GM06990 (cell line): ENCODE data around the gene ING3.
"Not testable (repeated sequence)": the region's sequence is repeated elsewhere in the genome, so short reads cannot be mapped to it uniquely, and the experiment has no call there.

Experiments
- DNase-seq: peaks from one replicate; pipeline ENCODE4 v3.0.0-alpha.2; 2011; ENCODE audit not compliant: insufficient read length; ENCODE audit errors: extremely low read depth
- H3K27me3 ChIP-seq: replicated peaks from 2 replicates; pipeline ENCODE4 v1.6.0; 2011; ENCODE audit warnings: low read length; ENCODE audit not compliant: control insufficient read depth, insufficient read depth
- H3K36me3 ChIP-seq: 2 replicates; pipeline ENCODE4 v1.5.1; 2011; ENCODE audit warnings: low read length; ENCODE audit not compliant: control insufficient read depth, insufficient read depth
- H3K4me3 ChIP-seq: replicated peaks from 2 replicates; pipeline ENCODE4 v1.5.1; 2011; ENCODE audit warnings: low read depth, mild to moderate bottlenecking, control low read depth, low read length
- CTCF ChIP-seq: IDR thresholded peaks from 2 replicates; pipeline ENCODE4 v1.5.1; 2011; ENCODE audit warnings: low read length, control low read depth, mild to moderate bottlenecking, inconsistent platforms; ENCODE audit not compliant: insufficient read depth, poor library complexity, severe bottlenecking

ING3 gene

GRCh38 chr7:121002757-121003200 lies 52.2 kb downstream of the ING3 start:
- H3K36me3 ChIP-seq: no peaks in the 10 kb centered on the region
- no peak overlapping the region for H3K4me3 ChIP-seq
- H3K27me3 ChIP-seq: peaks cover 1% of the 10 kb centered on the region; the same call in 1 of the 2 replicates
- DNase-seq: no peak
- no peak for TF ChIP-seq CTCF

- no peak for TF ChIP-seq CTCF
- H3K4me3 ChIP-seq: no peak overlapping the region
- H3K27me3 ChIP-seq: peaks cover 1% of the 10 kb centered on the region; the same call in 1 of the 2 replicates
- no peaks in the 10 kb centered on the region for H3K36me3 ChIP-seq
- DNase-seq: no peak
Observed at GRCh38 chr7:121003986-121004685, 53.6 kb downstream of the ING3 start.

GRCh38 chr7:121005058-121005457 lies 54.5 kb downstream of the ING3 start:
- not testable (repeated sequence) for H3K4me3 ChIP-seq, DNase-seq, H3K27me3 ChIP-seq, H3K36me3 ChIP-seq

GRCh38 chr7:121005996-121006584 lies 55.5 kb downstream of the ING3 start:
- DNase-seq: no peak
- H3K4me3 ChIP-seq: no peak overlapping the region
- TF ChIP-seq CTCF: no peak
- H3K27me3 ChIP-seq: peaks cover 1% of the 10 kb centered on the region; the same call in 1 of the 2 replicates
- H3K36me3 ChIP-seq: no peaks in the 10 kb centered on the region

GRCh38 chr7:121006711-121007315 lies 56.2 kb downstream of the ING3 start:
- no peak for DNase-seq
- Histone ChIP-seq H3K4me3 (no peak overlapping the region), H3K36me3 (no peaks in the 10 kb centered on the region), H3K27me3 (peaks cover 1% of the 10 kb centered on the region; the same call in 1 of the 2 replicates)
- no peak for TF ChIP-seq CTCF

- Histone ChIP-seq H3K4me3 (no peak overlapping the region), H3K36me3 (no peaks in the 10 kb centered on the region), H3K27me3 (peaks cover 1% of the 10 kb centered on the region; the same call in 1 of the 2 replicates)
- TF ChIP-seq CTCF: no peak
- no peak for DNase-seq
Observed at GRCh38 chr7:121008816-121009215, 58.2 kb downstream of the ING3 start.
